Transverse colon (tissue), 4 donors: ENCODE results near the gene MYRIP.

ENCODE experiments used
- CTCF ChIP-seq, 5 experiments: fragments of 200-600 bp in 3 of 5; fragments of 450-650 bp in 2 of 5; sonication (generic) in 3 of 5; IDR thresholded peaks; 1 replicate in 2 of 5; 2 replicates in 3 of 5; pipeline ENCODE4 v1.5.1; 2016 to 2017; ENCODE audit warnings: antibody characterized with exemption in 5 of 5, inconsistent platforms in 3 of 5, mild to moderate bottlenecking in 2 of 5, moderate library complexity in 1 of 5
- POLR2A ChIP-seq: fragments of 450-650 bp; IDR thresholded peaks from one replicate; pipeline ENCODE4 v1.6.1; 2016; ENCODE audit warnings: antibody characterized with exemption, mild to moderate bottlenecking, moderate library complexity
- POLR2AphosphoS5 ChIP-seq, 3 donors: sonication (generic); formaldehyde crosslinking; IDR thresholded peaks; one replicate each; pipeline ENCODE4 v1.6.1; 2016; ENCODE audit warnings: antibody characterized with exemption in 3 of 3

- TF ChIP-seq POLR2AphosphoS5 (IDR thresholded peaks at IDR 0.05) (no peak), CTCF (IDR thresholded peaks at IDR 0.05) (no peak), POLR2A (no peak)
These were observed 432.8 kb downstream of the MYRIP start for GRCh38 chr3:40242216-40242615.
